SU-DHL-6 (cell line): Measurements from ENCODE around the gene ATP10A.

Experiments
- EZH2phosphoT487 ChIP-seq: fragments of 200-600 bp; sonication (generic), shearing (Covaris generic); conservative IDR thresholded peaks from 2 replicates; pipeline ENCODE4 v1.6.1; 2018; ENCODE audit warnings: mild to moderate bottlenecking, antibody characterized with exemption, low read length, moderate library complexity, mixed read lengths
- TF ChIP-seq, protein P1 (sequence below): fragments of 200-600 bp; sonication (generic); IDR thresholded peaks from one replicate; pipeline ENCODE4 v1.5.1; 2017; ENCODE audit warnings: antibody characterized with exemption, mild to moderate bottlenecking, low read length, moderate library complexity; ENCODE audit not compliant: insufficient read depth, poor library complexity, severe bottlenecking

DNA sequence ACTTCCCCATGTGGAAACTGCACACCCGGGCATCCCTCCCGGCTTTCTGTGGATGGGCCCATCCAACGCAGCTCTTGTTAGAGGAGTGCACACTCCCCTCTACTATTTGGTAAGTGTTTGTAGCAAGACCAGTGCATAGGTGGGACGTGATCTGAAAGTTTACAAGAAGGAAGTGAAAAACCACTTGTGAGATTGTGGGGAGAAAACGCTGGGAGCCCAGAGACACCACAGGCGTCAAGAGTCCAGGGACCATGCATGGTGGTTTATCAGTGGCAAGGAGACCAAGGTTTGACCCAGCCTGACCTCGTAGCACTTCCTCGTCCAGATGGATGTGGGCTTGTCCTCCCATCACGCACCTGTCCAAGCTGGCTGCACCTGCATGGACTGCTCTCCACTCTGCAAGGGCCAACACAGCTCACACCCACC lies 51.6 kb downstream of the ATP10A start:
- TF ChIP-seq, protein P1, sequence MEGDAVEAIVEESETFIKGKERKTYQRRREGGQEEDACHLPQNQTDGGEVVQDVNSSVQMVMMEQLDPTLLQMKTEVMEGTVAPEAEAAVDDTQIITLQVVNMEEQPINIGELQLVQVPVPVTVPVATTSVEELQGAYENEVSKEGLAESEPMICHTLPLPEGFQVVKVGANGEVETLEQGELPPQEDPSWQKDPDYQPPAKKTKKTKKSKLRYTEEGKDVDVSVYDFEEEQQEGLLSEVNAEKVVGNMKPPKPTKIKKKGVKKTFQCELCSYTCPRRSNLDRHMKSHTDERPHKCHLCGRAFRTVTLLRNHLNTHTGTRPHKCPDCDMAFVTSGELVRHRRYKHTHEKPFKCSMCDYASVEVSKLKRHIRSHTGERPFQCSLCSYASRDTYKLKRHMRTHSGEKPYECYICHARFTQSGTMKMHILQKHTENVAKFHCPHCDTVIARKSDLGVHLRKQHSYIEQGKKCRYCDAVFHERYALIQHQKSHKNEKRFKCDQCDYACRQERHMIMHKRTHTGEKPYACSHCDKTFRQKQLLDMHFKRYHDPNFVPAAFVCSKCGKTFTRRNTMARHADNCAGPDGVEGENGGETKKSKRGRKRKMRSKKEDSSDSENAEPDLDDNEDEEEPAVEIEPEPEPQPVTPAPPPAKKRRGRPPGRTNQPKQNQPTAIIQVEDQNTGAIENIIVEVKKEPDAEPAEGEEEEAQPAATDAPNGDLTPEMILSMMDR = no peak
- TF ChIP-seq EZH2phosphoT487 = no peak
